ENCODE measurements around the gene PRKCI.

PRKCI gene

DNA sequence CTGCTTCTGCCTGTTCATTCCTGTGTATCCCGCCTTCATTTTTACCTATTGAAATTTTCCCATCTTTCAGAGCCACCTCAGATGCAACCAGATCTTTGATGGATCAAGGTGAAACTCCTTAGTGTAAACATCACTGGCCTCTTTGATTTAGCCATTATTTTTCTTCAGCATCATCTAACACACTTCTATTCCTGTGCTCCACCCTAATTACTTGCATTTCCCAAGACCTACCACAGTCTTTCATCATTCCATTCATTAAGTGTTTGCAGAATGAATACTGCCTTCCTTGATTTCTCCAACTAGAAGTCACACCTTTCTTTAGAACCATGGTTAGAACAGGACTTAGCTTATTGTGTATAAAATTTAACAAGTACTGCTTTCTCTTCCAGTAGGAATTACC, 79.8 kb downstream of the PRKCI start:
- DNase-seq (ENCODE audit: low read depth) = no peak
- TF ChIP-seq, protein P1, sequence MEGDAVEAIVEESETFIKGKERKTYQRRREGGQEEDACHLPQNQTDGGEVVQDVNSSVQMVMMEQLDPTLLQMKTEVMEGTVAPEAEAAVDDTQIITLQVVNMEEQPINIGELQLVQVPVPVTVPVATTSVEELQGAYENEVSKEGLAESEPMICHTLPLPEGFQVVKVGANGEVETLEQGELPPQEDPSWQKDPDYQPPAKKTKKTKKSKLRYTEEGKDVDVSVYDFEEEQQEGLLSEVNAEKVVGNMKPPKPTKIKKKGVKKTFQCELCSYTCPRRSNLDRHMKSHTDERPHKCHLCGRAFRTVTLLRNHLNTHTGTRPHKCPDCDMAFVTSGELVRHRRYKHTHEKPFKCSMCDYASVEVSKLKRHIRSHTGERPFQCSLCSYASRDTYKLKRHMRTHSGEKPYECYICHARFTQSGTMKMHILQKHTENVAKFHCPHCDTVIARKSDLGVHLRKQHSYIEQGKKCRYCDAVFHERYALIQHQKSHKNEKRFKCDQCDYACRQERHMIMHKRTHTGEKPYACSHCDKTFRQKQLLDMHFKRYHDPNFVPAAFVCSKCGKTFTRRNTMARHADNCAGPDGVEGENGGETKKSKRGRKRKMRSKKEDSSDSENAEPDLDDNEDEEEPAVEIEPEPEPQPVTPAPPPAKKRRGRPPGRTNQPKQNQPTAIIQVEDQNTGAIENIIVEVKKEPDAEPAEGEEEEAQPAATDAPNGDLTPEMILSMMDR (IDR thresholded peaks at IDR 0.05; ENCODE audit: low read depth, low read length, missing control alignments) = no peak
- H3K4me3 ChIP-seq (ENCODE audit: low read depth, low read length) = no peak overlapping the region
- in situ Hi-C loops (cut with HindIII; ENCODE audit: low sequenced_read_pairs) = no loop called here

DNA sequence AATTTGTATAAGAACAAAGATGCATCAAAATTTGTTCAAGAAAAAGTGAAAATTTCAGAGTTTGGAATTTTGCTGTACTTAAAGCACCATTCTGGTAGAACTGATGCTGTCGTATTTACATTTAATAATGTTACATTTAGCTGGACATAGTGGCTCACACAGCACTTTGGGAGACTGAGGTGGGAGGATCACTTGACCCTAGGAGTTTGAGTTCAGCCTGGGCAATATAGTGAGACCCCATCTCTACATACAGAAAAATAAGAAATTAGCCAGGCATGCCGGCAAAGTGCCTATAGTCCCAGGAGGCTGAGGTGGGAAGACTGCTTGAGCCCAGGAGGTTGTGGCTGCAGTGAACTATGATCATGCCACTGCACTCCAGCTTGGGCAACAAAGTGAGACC, 83.8 kb downstream of the PRKCI start:
- H3K4me3 ChIP-seq (ENCODE audit: low read depth, low read length) = no peak overlapping the region
- TF ChIP-seq, protein P1 (IDR thresholded peaks at IDR 0.05; ENCODE audit: low read depth, low read length, missing control alignments) = no peak
- DNase-seq (ENCODE audit: low read depth) = no peak
- in situ Hi-C loops (cut with HindIII; ENCODE audit: low sequenced_read_pairs) = no loop called here

DNA sequence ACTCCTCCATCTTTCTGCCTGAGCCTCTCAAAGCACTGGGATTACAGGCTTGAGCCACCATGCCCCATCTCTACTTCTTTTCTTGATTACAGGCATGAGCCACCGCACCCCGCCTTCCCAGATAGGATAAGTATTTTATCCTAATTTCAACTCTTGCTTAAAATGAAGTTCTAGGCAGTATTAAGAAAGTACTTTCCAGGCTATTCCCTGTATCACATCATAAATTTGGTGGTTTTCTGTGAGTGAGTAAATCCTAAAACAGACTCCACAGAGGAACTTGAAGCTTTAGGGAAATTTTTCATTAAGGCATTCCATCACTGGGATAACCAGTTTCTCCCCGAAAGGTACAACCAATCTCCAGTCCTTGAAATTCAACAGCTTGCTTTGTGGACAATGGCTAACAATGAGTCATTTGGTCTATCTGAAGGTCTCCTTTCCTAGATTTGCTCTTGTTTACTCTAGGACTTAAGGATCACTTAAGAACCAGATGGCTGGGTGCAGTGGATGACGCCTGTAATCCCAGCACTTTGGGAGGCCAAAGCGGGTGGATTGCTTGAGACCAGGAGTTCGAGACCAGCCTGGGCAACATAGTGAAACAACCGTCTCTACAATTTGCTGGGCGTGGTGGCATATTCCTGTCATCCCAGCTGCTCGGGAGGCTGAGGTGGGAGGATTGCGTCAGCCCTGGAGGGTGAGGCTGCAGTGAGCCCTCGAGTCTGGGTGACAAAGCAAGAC, 85.6 kb downstream of the PRKCI start:
- TF ChIP-seq, protein P1 (IDR thresholded peaks at IDR 0.05; ENCODE audit: low read depth, low read length, missing control alignments) = no peak
- no peak overlapping the region for H3K4me3 ChIP-seq (ENCODE audit: low read depth, low read length)
- DNase-seq (ENCODE audit: low read depth) = no peak
- in situ Hi-C loops (cut with HindIII; ENCODE audit: low sequenced_read_pairs) = no loop called here

DNA sequence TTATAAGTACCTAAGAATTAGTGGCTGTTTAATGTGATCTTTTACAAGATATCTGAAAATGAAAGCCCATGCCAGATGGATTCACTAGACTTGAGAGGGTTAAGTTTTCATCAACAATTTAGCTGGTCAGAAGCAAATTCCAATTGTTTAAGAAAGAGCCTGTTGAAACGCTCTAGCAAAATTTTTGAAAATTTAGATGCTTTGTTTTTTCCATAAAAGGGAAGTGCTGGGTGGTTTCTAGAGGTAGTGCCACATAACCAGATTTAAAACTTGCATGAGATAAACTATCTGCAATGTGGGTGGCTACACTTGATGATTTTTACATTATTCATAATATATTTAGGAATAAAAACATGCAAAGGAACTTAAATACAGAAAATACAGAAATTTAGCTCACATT, 86.8 kb downstream of the PRKCI start:
- in situ Hi-C loops (cut with HindIII; ENCODE audit: low sequenced_read_pairs) = no loop called here
- no peak for DNase-seq (ENCODE audit: low read depth)
- H3K4me3 ChIP-seq (ENCODE audit: low read depth, low read length) = no peak overlapping the region
- TF ChIP-seq, protein P1 (IDR thresholded peaks at IDR 0.05; ENCODE audit: low read depth, low read length, missing control alignments) = no peak

DNA sequence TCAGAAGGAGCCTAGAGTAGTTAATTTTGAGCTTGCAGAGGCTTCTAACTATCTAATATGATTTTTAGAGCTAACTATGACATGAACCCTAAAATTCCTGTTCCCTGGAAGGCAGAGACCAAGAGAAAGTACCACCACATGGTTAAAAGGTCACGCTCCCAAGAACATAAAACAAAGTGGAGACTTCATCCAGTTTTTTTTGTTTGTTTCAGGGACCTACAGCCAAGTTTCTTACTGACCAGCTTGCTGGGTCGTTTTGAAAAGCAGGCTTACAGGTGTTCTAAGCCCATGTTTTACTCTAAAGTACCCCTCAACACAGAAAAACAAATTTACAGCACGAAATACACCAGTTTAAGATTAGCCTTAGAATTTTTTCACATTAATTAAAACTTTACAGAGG, 95.7 kb downstream of the PRKCI start:
- TF ChIP-seq, protein P1 (IDR thresholded peaks at IDR 0.05; ENCODE audit: low read depth, low read length, missing control alignments) = no peak
- in situ Hi-C loops (cut with HindIII; ENCODE audit: low sequenced_read_pairs) = loop anchor here (5.0 kb wide), 1 partner anchor 51 kb away; no protein-coding TSS in a partner anchor
- DNase-seq (ENCODE audit: low read depth) = no peak

DNA sequence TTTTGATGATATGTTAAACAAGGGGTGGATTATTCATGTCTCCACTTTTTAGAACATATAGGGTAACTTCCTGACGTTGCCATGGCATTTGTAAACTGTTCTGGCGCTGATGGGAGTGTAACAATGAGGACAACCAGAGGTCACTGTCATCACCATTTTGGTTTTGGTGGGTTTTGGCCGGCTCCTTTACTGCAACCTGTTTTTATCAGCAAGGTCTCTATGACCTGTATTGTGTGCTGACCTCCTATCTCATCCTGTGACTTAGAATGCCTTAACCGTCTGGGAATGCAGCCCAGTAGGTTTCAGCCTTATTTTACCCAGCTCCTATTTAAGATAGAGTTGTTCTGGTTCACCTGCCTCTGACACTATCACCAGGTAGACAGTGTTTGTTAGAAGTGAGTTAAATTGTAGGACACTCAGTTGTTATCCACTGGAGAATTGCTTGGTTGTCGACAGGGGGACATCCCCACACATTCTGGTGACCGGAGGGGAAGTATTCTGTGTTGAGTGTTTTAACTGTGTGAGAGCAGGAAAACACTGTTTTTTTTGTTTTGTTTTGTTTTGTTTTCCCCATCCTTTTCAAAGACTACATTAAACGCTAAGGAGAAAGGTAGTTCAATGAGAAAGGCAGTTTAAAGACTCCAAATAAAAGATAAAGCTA, 98.4 kb downstream of the PRKCI start:
- TF ChIP-seq, protein P1 (IDR thresholded peaks at IDR 0.05; ENCODE audit: low read depth, low read length, missing control alignments) = no peak
- in situ Hi-C loops (cut with HindIII; ENCODE audit: low sequenced_read_pairs) = no loop called here
- DNase-seq (ENCODE audit: low read depth) = no peak
- no peak overlapping the region for H3K4me3 ChIP-seq (ENCODE audit: low read depth, low read length)

More for the DNA sequence above, 95.7 kb downstream of the PRKCI start:
- no peak overlapping the region for H3K4me3 ChIP-seq (ENCODE audit: low read depth, low read length)
